Measurements from ENCODE around the gene STT3A. TPM values are rescaled to one million over a fixed set of nuclear protein-coding genes. Genes with fewer than 3 reads are reported as not detected.

The STT3A gene
- total and polyA plus RNA-seq, 5 donors from 2014 or later = 46.8 to 73.3 (median 57.7) TPM

GRCh38 chr11:125561924-125562323 lies 30.7 kb upstream of the STT3A start:
- Histone ChIP-seq H3K36me3 (ENCODE audit: control insufficient read depth, insufficient read depth, low read length) (no peaks in the 10 kb centered on the region), H3K4me3 (ENCODE audit: low read depth, low read length) (no peak overlapping the region), H3K27ac (ENCODE audit: insufficient read depth, low read length, poor library complexity, severe bottlenecking) (no peak overlapping the region), H3K4me1 (ENCODE audit: control insufficient read depth, insufficient read depth, low read length, poor library complexity, severe bottlenecking) (no peaks in the 10 kb centered on the region), H3K27me3 (ENCODE audit: control insufficient read depth, insufficient read depth, low read length) (no peaks in the 10 kb centered on the region), H3K9me3 (ENCODE audit: control insufficient read depth in 2 of 2, low read length in 2 of 2) (no peaks in the 10 kb centered on the region)
- DNase-seq (no peak), ATAC-seq (ENCODE audit: low read depth in 2 of 2) (no peak)
- Mint-ChIP-seq H3K27me3 (no peaks in the 10 kb centered on the region), H3K4me3 (no peak overlapping the region), H3K36me3 (no peaks in the 10 kb centered on the region), H3K4me1 (no peaks in the 10 kb centered on the region), H3K9me3 (no peaks in the 10 kb centered on the region), H3K27ac (no peak overlapping the region)

DNA sequence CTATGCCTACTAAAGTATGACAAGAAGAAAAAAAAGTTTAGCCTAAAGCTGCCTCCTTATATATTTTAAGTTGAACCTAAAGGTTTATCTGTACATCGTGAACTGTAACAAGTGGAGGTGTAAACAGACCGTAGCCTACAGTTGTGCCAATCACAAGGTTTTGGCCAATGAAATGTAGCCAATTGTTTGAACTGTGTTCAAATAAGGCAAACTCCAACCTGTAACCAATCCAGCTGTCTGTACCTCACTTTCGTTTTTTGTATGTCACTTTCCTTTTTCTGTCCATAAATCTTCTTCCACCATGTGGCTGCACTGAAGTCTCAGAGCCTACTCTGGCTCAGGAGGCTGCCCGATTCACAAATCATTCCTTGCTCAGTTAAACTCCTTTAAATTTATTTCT lies 30.2 kb upstream of the STT3A start:
- H3K27ac ChIP-seq (ENCODE audit: insufficient read depth, low read length, poor library complexity, severe bottlenecking) = no peak overlapping the region
- no peak overlapping the region for H3K27ac Mint-ChIP-seq
- H3K4me3 Mint-ChIP-seq = no peak overlapping the region
- H3K4me1 ChIP-seq (ENCODE audit: control insufficient read depth, insufficient read depth, low read length, poor library complexity, severe bottlenecking) = no peaks in the 10 kb centered on the region
- DNase-seq = no peak
- no peaks in the 10 kb centered on the region for H3K9me3 ChIP-seq (ENCODE audit: control insufficient read depth in 2 of 2, low read length in 2 of 2)
- no peaks in the 10 kb centered on the region for H3K36me3 Mint-ChIP-seq
- H3K27me3 ChIP-seq (ENCODE audit: control insufficient read depth, insufficient read depth, low read length) = no peaks in the 10 kb centered on the region
- H3K4me1 Mint-ChIP-seq = no peaks in the 10 kb centered on the region
- H3K9me3 Mint-ChIP-seq = no peaks in the 10 kb centered on the region
- no peak for ATAC-seq (ENCODE audit: low read depth in 2 of 2)
- no peaks in the 10 kb centered on the region for H3K27me3 Mint-ChIP-seq
- H3K4me3 ChIP-seq (ENCODE audit: low read depth, low read length) = no peak overlapping the region
- no peaks in the 10 kb centered on the region for H3K36me3 ChIP-seq (ENCODE audit: control insufficient read depth, insufficient read depth, low read length)

DNA sequence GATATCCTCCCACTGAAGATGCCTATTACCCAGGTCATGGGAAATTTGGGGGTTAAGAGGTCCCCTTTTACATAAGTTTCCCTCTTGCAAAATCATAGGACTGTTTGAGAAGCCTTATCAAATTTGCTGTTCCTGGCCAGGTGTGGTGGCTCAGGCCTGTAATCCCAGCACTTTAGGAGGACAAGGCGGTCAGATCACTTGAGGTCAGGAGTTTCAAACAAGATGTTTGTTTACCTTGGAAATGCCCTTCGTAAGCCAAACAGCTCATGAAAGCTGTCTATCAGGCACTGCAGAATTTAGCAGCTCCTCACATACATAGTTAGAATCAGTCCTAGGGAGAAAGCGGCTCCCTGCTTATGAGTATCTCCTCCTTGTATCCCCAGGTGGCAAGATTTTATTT lies 28.3 kb upstream of the STT3A start:
- Histone ChIP-seq H3K4me1 (ENCODE audit: control insufficient read depth, insufficient read depth, low read length, poor library complexity, severe bottlenecking) (no peaks in the 10 kb centered on the region), H3K4me3 (ENCODE audit: low read depth, low read length) (no peak overlapping the region), H3K27ac (ENCODE audit: insufficient read depth, low read length, poor library complexity, severe bottlenecking) (no peak overlapping the region), H3K27me3 (ENCODE audit: control insufficient read depth, insufficient read depth, low read length) (no peaks in the 10 kb centered on the region), H3K36me3 (ENCODE audit: control insufficient read depth, insufficient read depth, low read length) (no peaks in the 10 kb centered on the region), H3K9me3 (ENCODE audit: control insufficient read depth in 2 of 2, low read length in 2 of 2) (no peaks in the 10 kb centered on the region)
- Mint-ChIP-seq H3K4me3 (no peak overlapping the region), H3K9me3 (no peaks in the 10 kb centered on the region), H3K36me3 (no peaks in the 10 kb centered on the region), H3K27me3 (no peaks in the 10 kb centered on the region), H3K4me1 (peaks cover 0 to 5% (median 1%) of the 10 kb centered on the region in 4 donors), H3K27ac (no peak overlapping the region)
- no peak for DNase-seq
- ATAC-seq (ENCODE audit: low read depth in 2 of 2) = no peak

- no peaks in the 10 kb centered on the region for H3K27me3 Mint-ChIP-seq
- no peaks in the 10 kb centered on the region for H3K36me3 ChIP-seq (ENCODE audit: control insufficient read depth, insufficient read depth, low read length)
- no peak overlapping the region for H3K27ac ChIP-seq (ENCODE audit: insufficient read depth, low read length, poor library complexity, severe bottlenecking)
- DNase-seq (no peak), ATAC-seq (ENCODE audit: low read depth in 2 of 2) (no peak)
- peaks cover 3 to 19% (median 14%) of the 10 kb centered on the region in 4 donors for H3K4me1 Mint-ChIP-seq
- H3K27me3 ChIP-seq (ENCODE audit: control insufficient read depth, insufficient read depth, low read length) = no peaks in the 10 kb centered on the region
- no peak overlapping the region for H3K27ac Mint-ChIP-seq
- peak overlapping the region in 2 of 4 donors; percentile 80 to 81 for H3K4me3 Mint-ChIP-seq
- no peaks in the 10 kb centered on the region for H3K9me3 Mint-ChIP-seq
- H3K36me3 Mint-ChIP-seq = no peaks in the 10 kb centered on the region
- peaks cover 16% of the 10 kb centered on the region for H3K4me1 ChIP-seq (ENCODE audit: control insufficient read depth, insufficient read depth, low read length, poor library complexity, severe bottlenecking)
- H3K9me3 ChIP-seq (ENCODE audit: control insufficient read depth in 2 of 2, low read length in 2 of 2) = no peaks in the 10 kb centered on the region
- H3K4me3 ChIP-seq (ENCODE audit: low read depth, low read length) = no peak overlapping the region
Measured at GRCh38 chr11:125566235-125566634, 26.4 kb upstream of the STT3A start.

GRCh38 chr11:125568970-125569914 lies 23.4 kb upstream of the STT3A start, which contains the start of gene EI24:
TSS of gene EI24 (plus strand) at chr11:125569477. CDS start at chr11:125572528, 3,051 bp downstream.
- Histone ChIP-seq H3K27ac (ENCODE audit: insufficient read depth, low read length, poor library complexity, severe bottlenecking) (peak within 1 kb of the TSS; percentile 76), H3K36me3 (ENCODE audit: control insufficient read depth, insufficient read depth, low read length) (peaks cover 19% of the 10 kb centered on the region), H3K4me1 (ENCODE audit: control insufficient read depth, insufficient read depth, low read length, poor library complexity, severe bottlenecking) (peaks cover 18% of the 10 kb centered on the region), H3K27me3 (ENCODE audit: control insufficient read depth, insufficient read depth, low read length) (no peaks in the 10 kb centered on the region), H3K4me3 (ENCODE audit: low read depth, low read length) (peak within 1 kb of the TSS; percentile 87), H3K9me3 (ENCODE audit: control insufficient read depth in 2 of 2, low read length in 2 of 2) (no peaks in the 10 kb centered on the region)
- H3K4me3 Mint-ChIP-seq = peak within 1 kb of the TSS; percentile 92 to 94 (median 92)
- H3K27me3 Mint-ChIP-seq = no peaks in the 10 kb centered on the region
- H3K4me1 Mint-ChIP-seq = peaks cover 8 to 41% (median 23%) of the 10 kb centered on the region in 4 donors
- H3K27ac Mint-ChIP-seq = peak within 1 kb of the TSS; percentile 93 to 95 (median 94)
- DNase-seq = peak; percentile 81 to 92 (median 84)
- peak; percentile 98 for ATAC-seq (ENCODE audit: low read depth in 2 of 2)
- H3K36me3 Mint-ChIP-seq = peaks cover 13% of the 10 kb centered on the region
- no peaks in the 10 kb centered on the region for H3K9me3 Mint-ChIP-seq

GRCh38 chr11:125569915-125570621 lies 22.6 kb upstream of the STT3A start:
- Mint-ChIP-seq H3K4me3 (peak overlapping the region; percentile 90 to 94 (median 92)), H3K27ac (peak overlapping the region; percentile 93 to 95 (median 94)), H3K27me3 (no peaks in the 10 kb centered on the region), H3K36me3 (peaks cover 18% of the 10 kb centered on the region), H3K4me1 (peaks cover 14 to 41% (median 23%) of the 10 kb centered on the region in 4 donors), H3K9me3 (no peaks in the 10 kb centered on the region)
- peak in 1 of 3 donors; percentile 58 for DNase-seq
- Histone ChIP-seq H3K36me3 (ENCODE audit: control insufficient read depth, insufficient read depth, low read length) (peaks cover 27% of the 10 kb centered on the region), H3K27me3 (ENCODE audit: control insufficient read depth, insufficient read depth, low read length) (no peaks in the 10 kb centered on the region), H3K4me1 (ENCODE audit: control insufficient read depth, insufficient read depth, low read length, poor library complexity, severe bottlenecking) (peaks cover 18% of the 10 kb centered on the region), H3K4me3 (ENCODE audit: low read depth, low read length) (peak overlapping the region; percentile 87), H3K27ac (ENCODE audit: insufficient read depth, low read length, poor library complexity, severe bottlenecking) (peak overlapping the region; percentile 76), H3K9me3 (ENCODE audit: control insufficient read depth in 2 of 2, low read length in 2 of 2) (no peaks in the 10 kb centered on the region)
- no peak for ATAC-seq (ENCODE audit: low read depth in 2 of 2)

- Mint-ChIP-seq H3K36me3 (peaks cover 22% of the 10 kb centered on the region), H3K27ac (peak overlapping the region; percentile 72 to 94 (median 84)), H3K4me1 (peaks cover 17 to 41% (median 25%) of the 10 kb centered on the region in 4 donors), H3K4me3 (peak overlapping the region; percentile 90 to 94 (median 92)), H3K27me3 (no peaks in the 10 kb centered on the region), H3K9me3 (no peaks in the 10 kb centered on the region)
- no peaks in the 10 kb centered on the region for H3K9me3 ChIP-seq (ENCODE audit: control insufficient read depth in 2 of 2, low read length in 2 of 2)
- DNase-seq (no peak), ATAC-seq (ENCODE audit: low read depth in 2 of 2) (no peak)
- peaks cover 18% of the 10 kb centered on the region for H3K4me1 ChIP-seq (ENCODE audit: control insufficient read depth, insufficient read depth, low read length, poor library complexity, severe bottlenecking)
- no peak overlapping the region for H3K27ac ChIP-seq (ENCODE audit: insufficient read depth, low read length, poor library complexity, severe bottlenecking)
- no peaks in the 10 kb centered on the region for H3K27me3 ChIP-seq (ENCODE audit: control insufficient read depth, insufficient read depth, low read length)
- peak overlapping the region; percentile 87 for H3K4me3 ChIP-seq (ENCODE audit: low read depth, low read length)
- H3K36me3 ChIP-seq (ENCODE audit: control insufficient read depth, insufficient read depth, low read length) = peaks cover 36% of the 10 kb centered on the region
Measured at GRCh38 chr11:125570952-125571351, 21.7 kb upstream of the STT3A start.

Data from CD4-positive, CD25-positive, alpha-beta regulatory T cell (primary cell).